Measurements from ENCODE around the gene LBP. TPM values are rescaled to one million over a fixed set of nuclear protein-coding genes. Genes with fewer than 3 reads are reported as not detected.

LBP gene
- total RNA-seq, 5 donors from 2014 or later (not counting 1 experiment from before 2014, with no cell fraction given) = 0.32 TPM; not detected in 4

Other genes with a start within 250 kb of the LBP start
- gene TGM2, start 181.2 kb upstream of the LBP start, total RNA-seq = 1 to 10 TPM in 2 of 5 donors, under 1 TPM in 1, not detected in 2; 0.62 to 1.8 (median 1.2) TPM
- gene KIAA1755, start 85.7 kb upstream of the LBP start, total RNA-seq = not detected
- gene BPI, start 42.3 kb upstream of the LBP start, total RNA-seq = not detected
- gene SNHG17, start 88.8 kb downstream of the LBP start, total RNA-seq = 10 to 100 TPM; 46.7 to 77.9 (median 67.6) TPM
- gene RALGAPB, start 126.4 kb downstream of the LBP start, total RNA-seq = 10 to 100 TPM; 42.7 to 50.1 (median 46.1) TPM
- gene ADIG, start 234.7 kb downstream of the LBP start, total RNA-seq = not detected